Ishikawa (cell line): ENCODE results near the gene BMX.

ENCODE experiments used
- REST ChIP-seq: IDR thresholded peaks from 2 replicates; pipeline ENCODE4 v1.6.1; 2012; ENCODE audit warnings: low read depth, mild to moderate bottlenecking
- TCF12 ChIP-seq: IDR thresholded peaks from 2 replicates; pipeline ENCODE4 v1.6.1; 2012; ENCODE audit warnings: low read depth
- YY1 ChIP-seq: IDR thresholded peaks from 2 replicates; pipeline ENCODE4 v1.6.1; 2012; ENCODE audit warnings: low read depth

DNA sequence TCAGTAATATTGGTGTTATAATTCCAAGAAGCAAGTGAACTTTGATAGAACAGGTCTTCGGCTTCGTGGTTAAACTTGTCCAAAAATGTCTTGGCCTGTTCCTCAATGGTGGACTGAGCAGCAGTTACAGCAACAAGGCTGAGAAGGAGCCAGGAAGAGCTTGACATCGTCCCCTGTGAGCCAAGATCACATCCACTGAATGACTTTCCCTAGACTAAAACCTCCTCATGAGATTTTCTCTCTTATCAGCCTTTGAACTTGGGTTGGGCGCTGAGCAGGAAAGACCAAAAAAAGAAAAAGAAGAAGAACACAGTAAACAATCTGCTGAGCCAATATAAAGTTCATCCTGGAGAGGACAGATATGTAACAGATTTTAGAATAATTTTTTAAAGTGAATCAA, 100.1 kb downstream of the BMX start, which contains the start of gene ACE2:
- TF ChIP-seq YY1 (no peak), TCF12 (no peak), REST (no peak)
